GM19452 (cell line): ENCODE data around the gene RPL28.
"Not testable (repeated sequence)": the region's sequence is repeated elsewhere in the genome, so short reads cannot be mapped to it uniquely, and the experiment has no call there.

ENCODE experiments used
- ATAC-seq: cut with Tn5 transposase; IDR thresholded peaks from one replicate; pipeline ENCODE4 v1.9.1; 2021; ENCODE audit not compliant: unreplicated experiment

The RPL28 gene

DNA sequence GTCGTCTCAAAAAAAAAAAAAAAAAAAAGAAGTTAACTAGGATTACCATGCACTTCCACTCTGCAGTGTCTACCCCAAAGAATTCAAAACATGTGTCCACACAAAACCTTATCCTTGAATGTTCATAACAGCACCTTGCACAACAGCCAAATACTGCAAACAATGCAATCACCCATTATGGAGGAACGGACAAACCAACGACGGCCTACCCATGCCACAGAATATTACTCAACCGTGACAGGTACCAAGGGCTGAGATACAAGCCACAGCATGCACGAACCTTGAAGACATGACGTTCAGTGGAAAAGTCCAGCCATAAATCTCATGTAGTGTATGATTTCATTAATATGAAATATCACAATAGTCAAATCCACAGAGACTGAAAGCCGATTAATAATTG is 60.3 kb downstream of the RPL28 start:
- ATAC-seq: no peak

DNA sequence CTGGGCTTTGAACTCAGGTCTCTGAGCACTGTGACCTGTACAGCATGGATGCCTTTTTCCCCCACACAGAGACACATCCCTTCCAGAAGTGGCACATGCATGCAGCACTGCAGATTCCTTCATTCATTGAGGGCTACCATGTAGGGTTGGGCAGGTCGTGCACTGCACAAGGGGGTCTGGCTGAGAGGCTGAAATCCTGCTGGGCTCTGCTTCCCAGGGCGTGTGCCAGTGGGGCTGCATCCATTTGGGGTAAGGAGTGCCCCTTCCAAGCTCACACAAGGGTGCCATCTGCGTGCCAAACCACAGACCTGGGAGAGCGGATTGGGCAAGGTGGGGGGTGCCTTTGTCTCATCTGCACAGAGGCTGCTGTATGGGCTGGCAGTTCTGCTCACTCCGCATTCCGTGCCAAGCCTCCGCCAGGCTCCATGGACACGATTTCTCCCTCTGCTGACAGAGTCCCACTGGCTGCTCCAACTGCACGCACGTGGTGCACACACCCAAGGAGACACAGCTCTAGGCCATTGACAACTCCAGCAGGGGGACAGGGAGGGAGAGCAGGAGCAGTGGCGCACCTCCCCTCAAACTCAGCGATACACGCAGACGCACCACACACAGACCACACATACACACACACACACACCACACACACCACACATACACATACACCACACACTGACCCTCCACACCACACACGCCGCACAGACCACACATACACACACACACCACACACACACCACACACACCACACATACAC is 61.9 kb downstream of the RPL28 start:
- no peak for ATAC-seq

- not testable (repeated sequence) for ATAC-seq
These were observed 62.4 kb downstream of the RPL28 start for GRCh38 chr19:55448175-55448490.

DNA sequence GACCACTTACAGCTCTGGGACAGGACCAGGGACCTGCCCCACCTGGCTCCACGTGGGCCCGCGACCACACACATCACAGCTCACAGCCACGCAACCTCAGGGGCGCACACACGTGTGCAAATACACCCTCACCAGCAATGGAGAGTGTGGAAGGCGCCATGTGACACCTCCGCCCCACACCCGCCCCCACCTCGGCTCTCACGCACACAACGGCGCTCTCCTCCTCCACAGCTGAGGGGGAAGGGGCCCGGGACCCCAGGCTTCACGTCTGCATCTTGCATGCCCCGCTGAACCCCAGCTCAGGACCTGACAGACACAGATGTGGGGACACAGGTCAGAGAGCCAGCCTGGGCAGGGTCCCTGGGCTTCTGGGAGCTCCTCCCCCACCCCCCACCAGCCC is 63.7 kb downstream of the RPL28 start:
- no peak for ATAC-seq

- ATAC-seq: no peak
These were observed 65.6 kb downstream of the RPL28 start for GRCh38 chr19:55451163-55451964.

DNA sequence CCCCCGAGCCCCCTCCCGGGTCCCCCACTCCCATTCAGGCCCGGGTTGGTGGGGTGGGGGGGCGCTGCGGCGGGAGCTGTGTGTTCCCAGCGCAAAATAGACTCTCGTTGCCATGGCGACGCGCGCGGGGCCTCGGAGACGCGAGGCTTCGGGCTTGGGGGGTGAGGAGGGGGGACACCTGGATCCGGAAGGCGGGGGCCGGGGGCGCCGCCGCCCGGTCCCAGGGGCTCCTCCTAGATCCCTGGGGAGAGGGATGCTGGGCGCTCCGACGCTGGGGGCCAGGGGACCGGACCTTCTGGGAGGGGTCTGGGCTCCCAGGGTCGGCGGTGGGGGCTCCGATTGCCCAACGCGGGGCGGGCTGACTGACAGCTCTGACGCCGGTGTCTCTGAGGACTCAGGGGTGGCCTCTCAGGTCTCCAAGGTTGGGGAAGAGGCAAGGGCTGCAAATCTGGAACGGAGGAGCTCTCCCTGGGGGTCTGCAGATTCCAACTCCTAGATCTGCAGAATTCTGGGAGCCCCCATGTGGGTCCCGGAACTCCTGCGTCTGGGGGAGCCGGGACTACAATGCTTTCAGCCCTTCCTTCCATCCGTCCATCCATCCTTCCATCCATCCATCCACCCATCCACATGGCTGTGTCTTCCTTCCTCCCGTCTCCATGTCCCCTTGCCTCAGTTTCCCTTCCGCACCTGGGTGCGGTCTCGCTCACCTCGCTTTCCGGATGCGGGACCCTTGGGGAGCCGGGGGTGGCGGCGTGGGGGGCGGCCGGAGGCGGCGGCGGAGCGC is 66.4 kb downstream of the RPL28 start:
- no peak for ATAC-seq
